ENCODE results near the gene CDKN1A. TPM values are rescaled to one million over a fixed set of nuclear protein-coding genes. Genes with fewer than 3 reads are reported as not detected.
A peak's percentile ranks its signal among the peaks of the same experiment; 100 is the strongest.

The CDKN1A gene
- total and polyA plus RNA-seq, 9 of the 15 experiments (the other 6 are each of a cell fraction or from before 2014, with no cell fraction given): 0.25 to 8.1 (median 5.1) TPM

- TF ChIP-seq ILK (tag; IDR thresholded peaks at IDR 0.05; ENCODE audit: borderline replicate concordance, low read depth): no peak
- no peak for TF ChIP-seq RAD51 (IDR thresholded peaks at IDR 0.05; ENCODE audit: borderline replicate concordance, low read depth)
- TF ChIP-seq ZNF354B (CRISPR knock-in tag; IDR thresholded peaks at IDR 0.05): no peak
- peak; percentile 7; the same call in 1 of the 2 replicates for TF ChIP-seq SAFB (IDR thresholded peaks at IDR 0.05; ENCODE audit: borderline replicate concordance, low read depth, low read length)
- no peak for TF ChIP-seq DNMT1 (IDR thresholded peaks at IDR 0.05)
- TF ChIP-seq MED1 (CRISPR knock-in tag; IDR thresholded peaks at IDR 0.05; ENCODE audit: borderline replicate concordance): 0 out of 2 replicates have a peak, but pooled peaks have one; percentile 28
- TF ChIP-seq RFX5 (IDR thresholded peaks at IDR 0.05; ENCODE audit: low read depth, low read length): no peak
- no peak for TF ChIP-seq PTRF (tag; IDR thresholded peaks at IDR 0.05)
- TF ChIP-seq ZNF766 (CRISPR knock-in tag; conservative IDR thresholded peaks at IDR 0.05): no peak
- TF ChIP-seq GATA2 (CRISPR knock-in tag; IDR thresholded peaks at IDR 0.05): no peak
- TF ChIP-seq DPF2 (IDR thresholded peaks at IDR 0.05): peak; percentile 20; the same call in 1 of the 2 replicates
- TF ChIP-seq EP300 (IDR thresholded peaks at IDR 0.05; ENCODE audit: low read length): no peak
- TF ChIP-seq GATAD2B (IDR thresholded peaks at IDR 0.05; ENCODE audit: borderline replicate concordance): no peak
- no peak for TF ChIP-seq CLOCK (CRISPR knock-in tag; IDR thresholded peaks at IDR 0.05; ENCODE audit: borderline replicate concordance)
- no peak for TF ChIP-seq SREBF2 (CRISPR knock-in tag; IDR thresholded peaks at IDR 0.05)
- TF ChIP-seq BRCA1 (IDR thresholded peaks at IDR 0.05): no peak
- peak; percentile 99 for TF ChIP-seq BRCA1 (CRISPR knock-in tag; IDR thresholded peaks at IDR 0.05)
- TF ChIP-seq RBBP5 (IDR thresholded peaks at IDR 0.05; ENCODE audit: borderline replicate concordance, insufficient read depth, low read length, poor library complexity, severe bottlenecking): peak; percentile 34
- TF ChIP-seq, protein P1, sequence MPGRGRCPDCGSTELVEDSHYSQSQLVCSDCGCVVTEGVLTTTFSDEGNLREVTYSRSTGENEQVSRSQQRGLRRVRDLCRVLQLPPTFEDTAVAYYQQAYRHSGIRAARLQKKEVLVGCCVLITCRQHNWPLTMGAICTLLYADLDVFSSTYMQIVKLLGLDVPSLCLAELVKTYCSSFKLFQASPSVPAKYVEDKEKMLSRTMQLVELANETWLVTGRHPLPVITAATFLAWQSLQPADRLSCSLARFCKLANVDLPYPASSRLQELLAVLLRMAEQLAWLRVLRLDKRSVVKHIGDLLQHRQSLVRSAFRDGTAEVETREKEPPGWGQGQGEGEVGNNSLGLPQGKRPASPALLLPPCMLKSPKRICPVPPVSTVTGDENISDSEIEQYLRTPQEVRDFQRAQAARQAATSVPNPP (IDR thresholded peaks at IDR 0.05; ENCODE audit: borderline replicate concordance, insufficient read depth, insufficient read length): no peak
- TF ChIP-seq, protein P2, sequence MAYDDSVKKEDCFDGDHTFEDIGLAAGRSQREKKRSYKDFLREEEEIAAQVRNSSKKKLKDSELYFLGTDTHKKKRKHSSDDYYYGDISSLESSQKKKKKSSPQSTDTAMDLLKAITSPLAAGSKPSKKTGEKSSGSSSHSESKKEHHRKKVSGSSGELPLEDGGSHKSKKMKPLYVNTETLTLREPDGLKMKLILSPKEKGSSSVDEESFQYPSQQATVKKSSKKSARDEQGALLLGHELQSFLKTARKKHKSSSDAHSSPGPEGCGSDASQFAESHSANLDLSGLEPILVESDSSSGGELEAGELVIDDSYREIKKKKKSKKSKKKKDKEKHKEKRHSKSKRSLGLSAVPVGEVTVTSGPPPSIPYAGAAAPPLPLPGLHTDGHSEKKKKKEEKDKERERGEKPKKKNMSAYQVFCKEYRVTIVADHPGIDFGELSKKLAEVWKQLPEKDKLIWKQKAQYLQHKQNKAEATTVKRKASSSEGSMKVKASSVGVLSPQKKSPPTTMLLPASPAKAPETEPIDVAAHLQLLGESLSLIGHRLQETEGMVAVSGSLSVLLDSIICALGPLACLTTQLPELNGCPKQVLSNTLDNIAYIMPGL (CRISPR knock-in tag; IDR thresholded peaks at IDR 0.05): no peak
- TF ChIP-seq RNF2 (IDR thresholded peaks at IDR 0.05): no peak
- TF ChIP-seq NR1H2 (CRISPR knock-in tag; IDR thresholded peaks at IDR 0.05): no peak
- TF ChIP-seq, protein P3, sequence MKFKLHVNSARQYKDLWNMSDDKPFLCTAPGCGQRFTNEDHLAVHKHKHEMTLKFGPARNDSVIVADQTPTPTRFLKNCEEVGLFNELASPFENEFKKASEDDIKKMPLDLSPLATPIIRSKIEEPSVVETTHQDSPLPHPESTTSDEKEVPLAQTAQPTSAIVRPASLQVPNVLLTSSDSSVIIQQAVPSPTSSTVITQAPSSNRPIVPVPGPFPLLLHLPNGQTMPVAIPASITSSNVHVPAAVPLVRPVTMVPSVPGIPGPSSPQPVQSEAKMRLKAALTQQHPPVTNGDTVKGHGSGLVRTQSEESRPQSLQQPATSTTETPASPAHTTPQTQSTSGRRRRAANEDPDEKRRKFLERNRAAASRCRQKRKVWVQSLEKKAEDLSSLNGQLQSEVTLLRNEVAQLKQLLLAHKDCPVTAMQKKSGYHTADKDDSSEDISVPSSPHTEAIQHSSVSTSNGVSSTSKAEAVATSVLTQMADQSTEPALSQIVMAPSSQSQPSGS (CRISPR knock-in tag; IDR thresholded peaks at IDR 0.05): peak; percentile 35; the same call in 1 of the 2 replicates
These were observed 724 bp downstream of the CDKN1A start (continued) for GRCh38 chr6:36679043-36679833.

Data from K562 (cell line).